Esophagus squamous epithelium (tissue), 5 donors: ENCODE measurements around the gene PTPRG. TPM values are rescaled to one million over a fixed set of nuclear protein-coding genes. Genes with fewer than 3 reads are reported as not detected.

Experiments
- DNase-seq: peaks from one replicate; lab custom pipeline; 2025; lab: John Stamatoyannopoulos, UW
- H3K27ac ChIP-seq, 4 donors: fragments of 200-600 bp; sonication (generic); one replicate each; pipeline ENCODE4 v1.5.1; 2016 to 2019; ENCODE audit warnings: mild to moderate bottlenecking in 1 of 4
- H3K27me3 ChIP-seq, 4 donors: fragments of 200-600 bp; sonication (generic); 1 replicate in 3 of 4; 2 replicates in 1 of 4; pipeline versions ENCODE4 v1.5.1 to v1.6.0; 2017 to 2021; ENCODE audit warnings: antibody characterized with exemption in 1 of 4
- H3K36me3 ChIP-seq, 3 donors: fragments of 200-600 bp; sonication (generic); one replicate each; pipeline ENCODE4 v1.5.1; 2016 to 2019
- H3K4me1 ChIP-seq, 3 donors: fragments of 200-600 bp; sonication (generic); one replicate each; pipeline ENCODE4 v1.5.1; 2017 to 2019
- H3K4me3 ChIP-seq, 4 donors: fragments of 200-600 bp; sonication (generic); 1 replicate in 3 of 4; 2 replicates in 1 of 4; pipeline ENCODE4 v1.5.1; 2016 to 2019; ENCODE audit warnings: mild to moderate bottlenecking in 2 of 4, moderate library complexity in 1 of 4
- H3K9me3 ChIP-seq, 3 donors: fragments of 200-600 bp; sonication (generic); one replicate each; pipeline ENCODE4 v1.5.1; 2016 to 2019
- POLR2A ChIP-seq, 4 donors: fragments of 450-650 bp; IDR thresholded peaks; one replicate each; pipeline ENCODE4 v1.6.1; 2017; ENCODE audit warnings: antibody characterized with exemption in 4 of 4, mild to moderate bottlenecking in 4 of 4, moderate library complexity in 3 of 4
- WGBS, 2 donors: methylation state at CpG; one replicate each; pipeline ENCODE4 v1.1.5; 2018; 5-methylcytosine and 5-hydroxymethylcytosine counted together
- intact Hi-C: fragments of 100-400 bp; cut with DNase I; formaldehyde crosslinking; loops from one replicate; pipeline ENCODE4 v1.15.0; 2022
- total RNA-seq, 4 donors: library from RNA; depleted of rRNA; stranded (reverse); fragments of >200 nt; gene quantifications; one replicate each; pipeline ENCODE4 v1.1.0, GENCODE V29; 2016
- TF ChIP-seq, protein P1 (sequence below), 6 experiments: fragments of 450-650 bp in 4 of 6; fragments of 200-600 bp in 2 of 6; sonication (generic) in 2 of 6; IDR thresholded peaks; one replicate each; pipeline ENCODE4 v1.5.1; 2016 to 2019; ENCODE audit warnings: antibody characterized with exemption in 6 of 6, mild to moderate bottlenecking in 4 of 6, moderate library complexity in 4 of 6
- donor health status: DM: yes; HTN: yes; CAD: no.

PTPRG gene
- total RNA-seq, 4 donors from 2014 or later, result 3.7 to 42.2 (median 15.2) TPM

DNA sequence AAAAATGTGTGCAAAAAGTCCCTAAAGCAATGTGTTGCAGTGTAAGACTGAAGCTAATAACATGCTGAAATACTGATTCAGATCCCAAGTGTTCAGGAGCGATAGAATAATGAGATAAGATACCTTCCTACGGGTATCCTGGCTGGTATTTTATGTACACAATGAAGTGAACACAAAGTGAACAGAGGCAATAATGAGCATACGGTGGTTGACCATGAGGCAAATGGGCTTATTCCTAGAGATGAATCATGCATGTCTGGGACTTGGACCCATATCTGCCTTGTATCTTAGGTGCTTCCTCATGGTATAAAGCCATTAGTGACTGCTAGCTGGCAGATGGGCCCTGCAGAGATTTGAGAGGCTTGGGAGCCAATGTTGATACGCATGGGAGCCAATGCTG, 21.5 kb downstream of the PTPRG start:
- Histone ChIP-seq H3K4me1 (no peaks in the 10 kb centered on the region), H3K9me3 (no peaks in the 10 kb centered on the region), H3K27ac (no peak overlapping the region), H3K4me3 (no peak overlapping the region), H3K36me3 (no peaks in the 10 kb centered on the region), H3K27me3 (no peaks in the 10 kb centered on the region)
- TF ChIP-seq, protein P1, sequence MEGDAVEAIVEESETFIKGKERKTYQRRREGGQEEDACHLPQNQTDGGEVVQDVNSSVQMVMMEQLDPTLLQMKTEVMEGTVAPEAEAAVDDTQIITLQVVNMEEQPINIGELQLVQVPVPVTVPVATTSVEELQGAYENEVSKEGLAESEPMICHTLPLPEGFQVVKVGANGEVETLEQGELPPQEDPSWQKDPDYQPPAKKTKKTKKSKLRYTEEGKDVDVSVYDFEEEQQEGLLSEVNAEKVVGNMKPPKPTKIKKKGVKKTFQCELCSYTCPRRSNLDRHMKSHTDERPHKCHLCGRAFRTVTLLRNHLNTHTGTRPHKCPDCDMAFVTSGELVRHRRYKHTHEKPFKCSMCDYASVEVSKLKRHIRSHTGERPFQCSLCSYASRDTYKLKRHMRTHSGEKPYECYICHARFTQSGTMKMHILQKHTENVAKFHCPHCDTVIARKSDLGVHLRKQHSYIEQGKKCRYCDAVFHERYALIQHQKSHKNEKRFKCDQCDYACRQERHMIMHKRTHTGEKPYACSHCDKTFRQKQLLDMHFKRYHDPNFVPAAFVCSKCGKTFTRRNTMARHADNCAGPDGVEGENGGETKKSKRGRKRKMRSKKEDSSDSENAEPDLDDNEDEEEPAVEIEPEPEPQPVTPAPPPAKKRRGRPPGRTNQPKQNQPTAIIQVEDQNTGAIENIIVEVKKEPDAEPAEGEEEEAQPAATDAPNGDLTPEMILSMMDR (IDR thresholded peaks at IDR 0.05), result no peak
- no peak for TF ChIP-seq POLR2A (IDR thresholded peaks at IDR 0.05)
- intact Hi-C loops, result no loop called here
- DNase-seq, result no peak
- WGBS, 2 donors, result 89 to 94% methylated on average over 3 of the region's 4 CpGs

DNA sequence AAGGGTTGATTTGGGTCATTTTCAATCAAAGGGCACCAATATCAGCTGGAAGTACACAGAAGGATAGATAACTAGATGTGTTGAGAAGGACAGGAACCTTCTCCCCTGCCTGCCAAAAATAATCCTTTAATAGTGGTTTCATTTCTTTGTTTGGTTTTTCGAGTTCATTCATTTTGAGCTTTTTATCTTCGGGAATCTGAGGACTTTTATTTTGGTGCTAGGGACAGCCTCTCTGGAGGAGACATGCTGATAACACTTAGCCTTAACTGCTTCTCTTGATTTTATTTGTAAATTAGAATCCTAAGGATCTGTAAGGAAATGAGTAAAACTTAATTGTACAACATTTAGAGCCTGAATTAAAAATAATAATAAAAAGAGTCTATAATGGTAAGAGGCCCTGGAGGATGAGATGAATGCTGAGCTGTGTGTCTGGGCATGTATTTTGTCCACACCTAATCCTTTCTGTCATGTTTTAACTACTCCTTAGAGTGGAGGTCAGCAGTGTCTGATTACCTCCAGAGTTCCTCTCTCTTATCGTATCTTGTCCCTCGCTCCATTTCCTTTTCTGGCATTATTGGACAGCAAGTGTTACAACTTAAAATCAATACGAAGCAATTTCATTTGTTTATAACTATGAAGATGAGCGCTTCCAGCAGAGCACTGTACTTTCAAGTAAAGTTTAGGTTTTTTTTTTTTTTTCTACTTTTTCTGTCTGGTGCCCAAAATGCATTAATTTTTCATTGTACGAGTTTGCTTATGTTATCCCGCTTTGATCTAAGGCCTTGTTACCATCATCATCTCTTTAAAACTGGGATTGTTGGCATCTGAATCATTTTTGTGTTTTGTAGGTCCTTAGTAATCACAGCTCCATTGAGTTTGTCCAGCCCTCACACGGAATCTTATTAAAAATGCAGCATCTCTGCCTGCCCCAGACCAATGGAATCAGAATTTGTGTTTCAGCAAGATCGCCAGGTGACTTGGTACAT, 22.8 kb downstream of the PTPRG start:
- Histone ChIP-seq H3K27me3 (no peaks in the 10 kb centered on the region), H3K27ac (no peak overlapping the region), H3K4me1 (no peaks in the 10 kb centered on the region), H3K4me3 (no peak overlapping the region), H3K36me3 (no peaks in the 10 kb centered on the region), H3K9me3 (no peaks in the 10 kb centered on the region)
- 57 to 67% methylated on average over 9 to 10 of the region's 10 CpGs for WGBS, 2 donors
- no peak for DNase-seq
- no peak for TF ChIP-seq POLR2A (IDR thresholded peaks at IDR 0.05)
- TF ChIP-seq, protein P1 (IDR thresholded peaks at IDR 0.05), result no peak
- intact Hi-C loops, result no loop called here

DNA sequence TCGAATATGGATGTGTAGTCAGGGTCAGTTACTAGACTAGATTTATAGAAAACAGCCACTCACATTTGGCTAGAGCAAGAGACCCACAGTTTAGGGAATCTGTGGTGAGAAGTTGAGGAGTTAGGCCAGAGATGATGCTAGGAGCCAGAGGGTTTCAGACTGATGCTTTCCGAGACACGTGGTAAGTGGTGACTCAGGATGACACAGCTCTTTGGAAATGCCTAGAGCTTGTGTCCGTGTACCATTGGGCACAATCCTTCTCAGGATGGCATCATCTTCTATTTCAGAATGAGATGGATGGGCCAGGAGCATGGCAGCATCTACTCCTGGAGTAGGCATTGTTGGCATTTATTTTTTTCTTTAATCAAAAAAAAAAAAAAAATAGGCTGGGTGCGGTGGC, 28.5 kb downstream of the PTPRG start:
- intact Hi-C loops, result no loop called here
- no peak for TF ChIP-seq POLR2A (IDR thresholded peaks at IDR 0.05)
- TF ChIP-seq, protein P1 (IDR thresholded peaks at IDR 0.05), result no peak
- Histone ChIP-seq H3K27ac (no peak overlapping the region), H3K36me3 (no peaks in the 10 kb centered on the region), H3K4me1 (peaks cover 0 to 11% (median 0%) of the 10 kb centered on the region in 3 donors), H3K27me3 (no peaks in the 10 kb centered on the region), H3K4me3 (no peak overlapping the region), H3K9me3 (no peaks in the 10 kb centered on the region)
- no peak for DNase-seq
- 60 to 77% methylated on average over 5 of the region's 5 CpGs for WGBS, 2 donors

DNA sequence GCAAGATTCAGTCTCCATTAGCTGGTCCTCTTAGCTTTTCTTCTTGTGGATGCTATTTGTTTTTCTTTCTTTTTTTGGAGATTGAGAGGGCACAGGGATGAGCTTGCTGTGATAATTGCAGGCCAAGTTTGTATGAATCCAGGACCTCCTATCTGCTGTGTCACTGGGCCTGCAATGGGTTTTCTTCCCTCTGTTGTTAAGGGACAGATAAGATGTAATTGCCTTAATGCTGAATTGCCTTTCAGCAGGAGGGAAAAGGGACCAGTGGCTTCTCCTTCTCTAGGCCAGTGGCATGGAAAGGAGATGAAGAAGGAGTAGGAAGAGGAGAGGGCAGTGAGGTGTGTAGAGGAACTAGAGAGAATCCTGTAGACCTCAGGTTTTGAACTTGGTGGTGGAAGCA, 29.9 kb downstream of the PTPRG start:
- peaks cover 0 to 19% (median 0%) of the 10 kb centered on the region in 3 donors for H3K4me1 ChIP-seq
- no peaks in the 10 kb centered on the region for H3K9me3 ChIP-seq
- TF ChIP-seq, protein P1 (IDR thresholded peaks at IDR 0.05), result no peak
- no peak for TF ChIP-seq POLR2A (IDR thresholded peaks at IDR 0.05)
- no peak overlapping the region for H3K27ac ChIP-seq
- H3K27me3 ChIP-seq, result no peaks in the 10 kb centered on the region
- intact Hi-C loops, result no loop called here
- H3K4me3 ChIP-seq, result no peak overlapping the region
- DNase-seq, result no peak
- no peaks in the 10 kb centered on the region for H3K36me3 ChIP-seq

DNA sequence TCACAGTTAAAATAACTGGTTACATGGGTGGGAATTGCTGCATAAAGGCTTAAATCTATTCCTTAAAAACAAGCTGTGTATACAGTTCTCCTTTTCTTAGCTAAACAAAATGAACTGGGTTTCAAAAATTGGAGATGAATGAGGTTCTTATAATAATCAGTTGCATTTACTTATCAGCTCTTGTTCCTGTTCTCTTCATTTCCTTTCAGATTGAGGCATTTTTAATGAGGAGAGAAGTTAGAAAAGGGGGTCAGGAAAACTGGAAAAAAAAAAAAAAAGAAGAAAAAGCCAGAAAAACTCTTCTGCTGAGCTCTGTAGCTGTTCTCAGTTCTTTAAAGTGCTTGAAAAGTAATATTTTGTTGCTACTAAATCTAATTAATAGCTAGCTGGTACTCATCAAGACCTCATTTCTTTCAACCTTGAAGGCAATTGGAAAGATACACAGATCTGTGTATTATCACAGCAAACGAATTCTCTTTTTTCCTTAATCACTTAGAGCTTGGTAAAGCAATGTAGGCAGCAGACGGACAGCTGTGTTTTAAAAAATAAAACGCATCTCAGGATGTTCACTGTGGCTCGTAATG, 32.2 kb downstream of the PTPRG start:
- no peaks in the 10 kb centered on the region for H3K36me3 ChIP-seq
- intact Hi-C loops, result no loop called here
- H3K4me3 ChIP-seq, result no peak overlapping the region
- H3K27me3 ChIP-seq, result no peaks in the 10 kb centered on the region
- WGBS, 2 donors, result 68 to 76% methylated on average over 4 of the region's 4 CpGs
- TF ChIP-seq POLR2A (IDR thresholded peaks at IDR 0.05), result no peak
- TF ChIP-seq, protein P1 (IDR thresholded peaks at IDR 0.05), result no peak
- no peak for DNase-seq
- H3K27ac ChIP-seq, result no peak overlapping the region
- H3K4me1 ChIP-seq, result peaks cover 0 to 19% (median 0%) of the 10 kb centered on the region in 3 donors
- no peaks in the 10 kb centered on the region for H3K9me3 ChIP-seq
